Upper lobe of right lung (tissue), 1 donor: ENCODE results near the gene EVI5. TPM values are rescaled to one million over a fixed set of nuclear protein-coding genes. Genes with fewer than 3 reads are reported as not detected.

Experiments used
- ATAC-seq: fragments of 200-7000 bp; cut with Tn5 transposase; one replicate; pipeline ENCODE4 v1.9.1; 2020; ENCODE audit warnings: mild to moderate bottlenecking, moderate library complexity
- DNase-seq: peaks from one replicate; pipeline ENCODE4 v3.0.0-alpha.2; 2020
- H3K27ac ChIP-seq: fragments of 200-600 bp; one replicate; pipeline ENCODE4 v1.8.0; 2022
- H3K27me3 ChIP-seq: fragments of 200-600 bp; one replicate; pipeline ENCODE4 v1.8.0; 2022; ENCODE audit warnings: mild to moderate bottlenecking
- H3K36me3 ChIP-seq: fragments of 200-600 bp; one replicate; pipeline ENCODE4 v1.8.0; 2022
- H3K4me1 ChIP-seq: fragments of 200-600 bp; one replicate; pipeline ENCODE4 v1.8.0; 2022
- H3K4me3 ChIP-seq: fragments of 200-600 bp; one replicate; pipeline ENCODE4 v1.8.0; 2022; ENCODE audit warnings: mild to moderate bottlenecking
- H3K9me3 ChIP-seq: fragments of 200-600 bp; one replicate; pipeline ENCODE4 v1.8.0; 2022
- CTCF ChIP-seq: fragments of 200-600 bp; IDR thresholded peaks from one replicate; pipeline ENCODE4 v1.8.0; 2022; ENCODE audit warnings: antibody characterized with exemption
- intact Hi-C: fragments of 100-400 bp; cut with DNase I; formaldehyde crosslinking; loops from one replicate; pipeline ENCODE4 v1.11.0; 2022
- total RNA-seq: library from RNA; stranded (reverse); fragmentation: NEBNext Ultra II Directional; extraction: Animal tissue kit (Norgen Biotek cat#: 25700); gene quantifications from one replicate; pipeline ENCODE4 v1.2.1, GENCODE V29; 2021
- donor health status: DM: no; HTN: yes; CAD: no; lungs with severe emphysema.

EVI5 gene
- total RNA-seq, 1 donor from 2014 or later = 43.7 TPM

DNA sequence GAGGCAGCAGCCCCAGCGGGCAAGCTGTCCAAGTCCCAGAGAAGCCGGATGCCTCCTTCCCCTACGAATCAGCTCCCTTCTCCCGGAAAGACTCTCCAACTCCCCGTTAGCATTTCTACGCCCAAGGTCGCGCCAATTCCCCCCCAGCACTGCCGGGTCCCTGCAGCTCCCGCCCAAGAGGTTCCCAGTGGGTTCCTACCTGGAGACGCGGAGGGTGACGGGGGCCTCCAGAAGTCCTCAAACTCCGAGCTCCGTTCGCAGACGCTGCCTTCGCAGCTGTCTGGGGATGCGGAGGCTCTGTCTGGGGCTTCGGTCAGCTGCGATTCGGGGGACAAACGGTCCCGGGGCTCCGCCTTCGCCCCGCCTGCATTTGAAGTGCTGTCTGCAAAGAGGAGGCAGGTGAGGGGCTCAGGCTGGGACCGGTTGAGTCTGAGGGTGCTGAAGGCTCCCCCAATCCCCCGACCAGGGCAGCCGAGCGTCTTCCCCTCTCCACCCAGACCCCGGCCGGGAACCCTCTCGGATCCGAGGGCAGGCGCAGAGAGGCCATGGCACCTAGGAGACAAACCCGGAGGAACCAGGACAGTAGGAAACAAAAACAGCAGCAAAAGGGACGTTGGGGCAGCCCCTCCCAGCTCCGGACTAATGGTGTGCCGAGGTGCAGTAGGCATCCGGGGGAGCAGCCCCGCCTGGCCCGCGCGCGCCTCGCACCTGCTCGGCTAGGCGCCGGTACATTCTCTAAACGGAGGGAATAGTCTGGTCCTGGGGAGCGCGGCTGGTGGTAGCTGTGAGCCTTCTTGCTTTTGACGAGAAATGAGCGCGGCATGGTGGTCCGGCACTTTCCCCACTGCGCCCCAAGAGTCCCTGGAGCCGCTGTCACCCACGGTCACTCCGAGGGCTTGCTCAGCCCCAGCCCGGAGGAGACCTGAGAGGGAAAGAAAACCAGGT lies 302.0 kb downstream of the EVI5 start:
- DNase-seq (peak; percentile 64), ATAC-seq (no peak)
- intact Hi-C loops = no loop called here
- TF ChIP-seq CTCF = no peak
- Histone ChIP-seq H3K36me3 (peaks cover 4% of the 10 kb centered on the region), H3K9me3 (no peaks in the 10 kb centered on the region), H3K27ac (no peak overlapping the region), H3K4me3 (peak overlapping the region; percentile 55), H3K4me1 (peaks cover 50% of the 10 kb centered on the region), H3K27me3 (peaks cover 83% of the 10 kb centered on the region)

DNA sequence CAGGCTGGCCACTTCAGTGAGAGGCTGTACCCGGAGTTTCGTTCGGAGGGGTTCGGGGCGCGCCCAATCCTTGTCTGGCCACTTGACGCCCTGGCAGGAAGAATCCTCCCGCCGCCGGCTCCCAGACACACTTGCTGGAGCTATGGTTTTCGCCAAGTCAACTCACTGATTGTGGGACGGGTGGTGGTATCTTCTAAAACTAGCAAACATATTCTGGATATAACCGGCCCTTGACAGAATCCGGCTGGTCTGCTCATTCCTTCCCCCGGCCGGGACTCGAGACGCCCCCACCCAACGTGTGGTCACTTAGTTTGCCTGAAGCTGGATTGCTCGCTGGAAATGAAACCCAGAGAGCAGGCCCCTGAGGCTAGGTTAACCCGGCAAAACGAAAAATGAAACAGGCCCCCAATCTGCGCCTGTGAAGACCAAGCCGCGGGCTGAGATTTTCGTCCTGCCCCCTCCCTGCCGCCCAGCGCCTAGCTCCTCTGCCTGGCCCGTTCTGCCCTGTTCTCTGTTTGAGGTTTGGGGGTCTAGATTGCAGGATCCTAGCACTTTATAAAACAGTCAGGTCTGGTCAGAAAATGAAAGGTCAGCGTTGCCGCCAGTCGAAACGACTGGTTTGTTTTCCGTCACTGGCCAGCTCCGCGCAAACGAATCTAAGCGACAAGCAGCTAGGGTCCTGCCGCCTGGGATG lies 302.8 kb downstream of the EVI5 start:
- Histone ChIP-seq H3K4me1 (peaks cover 50% of the 10 kb centered on the region), H3K36me3 (peaks cover 4% of the 10 kb centered on the region), H3K27me3 (peaks cover 76% of the 10 kb centered on the region), H3K4me3 (peak overlapping the region; percentile 55), H3K9me3 (no peaks in the 10 kb centered on the region), H3K27ac (no peak overlapping the region)
- ATAC-seq (no peak), DNase-seq (no peak)
- no peak for TF ChIP-seq CTCF
- intact Hi-C loops = no loop called here

GRCh38 chr1:92481599-92481925 lies 303.3 kb downstream of the EVI5 start:
- H3K27me3 ChIP-seq = peaks cover 70% of the 10 kb centered on the region

GRCh38 chr1:92480813-92481598 lies 303.9 kb downstream of the EVI5 start:
- Histone ChIP-seq H3K9me3 (no peaks in the 10 kb centered on the region), H3K27me3 (peaks cover 67% of the 10 kb centered on the region), H3K4me1 (peaks cover 48% of the 10 kb centered on the region), H3K27ac (no peak overlapping the region), H3K36me3 (peaks cover 4% of the 10 kb centered on the region), H3K4me3 (peak overlapping the region; percentile 55)
- intact Hi-C loops = no loop called here
- TF ChIP-seq CTCF = no peak
- DNase-seq (no peak), ATAC-seq (peak; percentile 3)

More at GRCh38 chr1:92481599-92481925, 303.3 kb downstream of the EVI5 start:
- DNase-seq (no peak), ATAC-seq (no peak)
- TF ChIP-seq CTCF = no peak
- intact Hi-C loops = no loop called here
- Histone ChIP-seq H3K27ac (no peak overlapping the region), H3K36me3 (peaks cover 4% of the 10 kb centered on the region), H3K9me3 (no peaks in the 10 kb centered on the region), H3K4me1 (peaks cover 50% of the 10 kb centered on the region), H3K4me3 (peak overlapping the region; percentile 55)

- H3K4me1 ChIP-seq = peaks cover 41% of the 10 kb centered on the region
- peak; percentile 2 for ATAC-seq
Observed at GRCh38 chr1:92480200-92480812, 304.6 kb downstream of the EVI5 start.

More at GRCh38 chr1:92480200-92480812, 304.6 kb downstream of the EVI5 start:
- Histone ChIP-seq H3K27me3 (peaks cover 60% of the 10 kb centered on the region), H3K36me3 (peaks cover 4% of the 10 kb centered on the region), H3K9me3 (no peaks in the 10 kb centered on the region), H3K4me3 (no peak overlapping the region), H3K27ac (no peak overlapping the region)
- TF ChIP-seq CTCF = no peak
- no peak for DNase-seq
- intact Hi-C loops = no loop called here
